ENCODE measurements around the gene CLEC7A.
A peak's percentile ranks its signal among the peaks of the same experiment; 100 is the strongest.

GRCh38 chr12:10068644-10069043 lies 61.4 kb downstream of the CLEC7A start:
- TF ChIP-seq, protein P1, sequence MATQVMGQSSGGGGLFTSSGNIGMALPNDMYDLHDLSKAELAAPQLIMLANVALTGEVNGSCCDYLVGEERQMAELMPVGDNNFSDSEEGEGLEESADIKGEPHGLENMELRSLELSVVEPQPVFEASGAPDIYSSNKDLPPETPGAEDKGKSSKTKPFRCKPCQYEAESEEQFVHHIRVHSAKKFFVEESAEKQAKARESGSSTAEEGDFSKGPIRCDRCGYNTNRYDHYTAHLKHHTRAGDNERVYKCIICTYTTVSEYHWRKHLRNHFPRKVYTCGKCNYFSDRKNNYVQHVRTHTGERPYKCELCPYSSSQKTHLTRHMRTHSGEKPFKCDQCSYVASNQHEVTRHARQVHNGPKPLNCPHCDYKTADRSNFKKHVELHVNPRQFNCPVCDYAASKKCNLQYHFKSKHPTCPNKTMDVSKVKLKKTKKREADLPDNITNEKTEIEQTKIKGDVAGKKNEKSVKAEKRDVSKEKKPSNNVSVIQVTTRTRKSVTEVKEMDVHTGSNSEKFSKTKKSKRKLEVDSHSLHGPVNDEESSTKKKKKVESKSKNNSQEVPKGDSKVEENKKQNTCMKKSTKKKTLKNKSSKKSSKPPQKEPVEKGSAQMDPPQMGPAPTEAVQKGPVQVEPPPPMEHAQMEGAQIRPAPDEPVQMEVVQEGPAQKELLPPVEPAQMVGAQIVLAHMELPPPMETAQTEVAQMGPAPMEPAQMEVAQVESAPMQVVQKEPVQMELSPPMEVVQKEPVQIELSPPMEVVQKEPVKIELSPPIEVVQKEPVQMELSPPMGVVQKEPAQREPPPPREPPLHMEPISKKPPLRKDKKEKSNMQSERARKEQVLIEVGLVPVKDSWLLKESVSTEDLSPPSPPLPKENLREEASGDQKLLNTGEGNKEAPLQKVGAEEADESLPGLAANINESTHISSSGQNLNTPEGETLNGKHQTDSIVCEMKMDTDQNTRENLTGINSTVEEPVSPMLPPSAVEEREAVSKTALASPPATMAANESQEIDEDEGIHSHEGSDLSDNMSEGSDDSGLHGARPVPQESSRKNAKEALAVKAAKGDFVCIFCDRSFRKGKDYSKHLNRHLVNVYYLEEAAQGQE (IDR thresholded peaks at IDR 0.05; ENCODE audit: insufficient replicate concordance, low read depth): no peak
- no peak for TF ChIP-seq CTCF (IDR thresholded peaks at IDR 0.05; ENCODE audit: insufficient read depth, low read length)
- TF ChIP-seq POLR2AphosphoS5 (IDR thresholded peaks at IDR 0.05; ENCODE audit: low read depth): no peak; the same call in 1 of the 2 replicates
- peak; percentile 80 for TF ChIP-seq SPI1 (IDR thresholded peaks at IDR 0.05; ENCODE audit: borderline replicate concordance, low read depth)
